Choroid plexus epithelial cell (primary cell): Measurements from ENCODE around the gene PLCD1.
"Not testable (repeated sequence)": the region's sequence is repeated elsewhere in the genome, so short reads cannot be mapped to it uniquely, and the experiment has no call there.

ENCODE experiments used
- DNase-seq: peaks from one replicate; pipeline ENCODE4 v3.0.0-alpha.2; 2010; ENCODE audit warnings: low read depth
- H3K4me3 ChIP-seq: 2 replicates; pipeline ENCODE4 v1.5.1; 2011; ENCODE audit warnings: low read depth, mild to moderate bottlenecking, control low read depth, low read length, moderate library complexity
- CTCF ChIP-seq: conservative IDR thresholded peaks from 2 replicates; pipeline ENCODE4 v1.5.1; 2011; ENCODE audit warnings: low read depth, mild to moderate bottlenecking, control low read depth, inconsistent platforms, low read length, moderate library complexity

PLCD1 gene

GRCh38 chr3:38043486-38043885 lies 14.0 kb upstream of the PLCD1 start:
- no peak for TF ChIP-seq CTCF
- no peak for DNase-seq
- no peak overlapping the region for H3K4me3 ChIP-seq

DNA sequence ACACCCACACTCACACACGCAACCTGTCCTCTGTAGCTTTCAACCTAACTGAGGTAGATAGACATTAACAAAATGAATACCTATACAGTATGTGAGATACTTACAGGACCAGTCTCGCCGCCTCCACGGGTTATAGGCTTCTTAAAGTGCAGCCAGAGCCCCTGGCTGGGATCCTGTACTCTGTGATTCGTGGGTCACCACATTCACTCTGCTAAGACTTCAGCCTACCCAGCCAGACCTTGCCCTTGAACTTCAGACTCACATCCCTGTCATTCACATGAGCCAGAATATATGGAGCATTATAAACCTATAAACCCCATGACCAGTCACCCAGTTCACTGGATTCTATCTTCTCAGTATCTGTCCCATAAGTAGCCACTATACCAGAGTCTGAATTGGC lies 11.0 kb upstream of the PLCD1 start:
- no peak for DNase-seq
- H3K4me3 ChIP-seq = no peak overlapping the region
- no peak for TF ChIP-seq CTCF

- DNase-seq = peak; percentile 48
- no peak overlapping the region for H3K4me3 ChIP-seq
- TF ChIP-seq CTCF = peak; percentile 48
These were observed 10.4 kb upstream of the PLCD1 start for GRCh38 chr3:38039899-38040261.

- DNase-seq = peak; percentile 62
- TF ChIP-seq CTCF = no peak
- H3K4me3 ChIP-seq = peak within 1 kb of the TSS; percentile 52
These were observed 9.9 kb upstream of the PLCD1 start, which contains the start of gene DLEC1 for GRCh38 chr3:38039101-38039898. Gene DLEC1, plus strand, starts transcription at chr3:38039208. Its CDS starts 18 bp downstream, at chr3:38039226.

DNA sequence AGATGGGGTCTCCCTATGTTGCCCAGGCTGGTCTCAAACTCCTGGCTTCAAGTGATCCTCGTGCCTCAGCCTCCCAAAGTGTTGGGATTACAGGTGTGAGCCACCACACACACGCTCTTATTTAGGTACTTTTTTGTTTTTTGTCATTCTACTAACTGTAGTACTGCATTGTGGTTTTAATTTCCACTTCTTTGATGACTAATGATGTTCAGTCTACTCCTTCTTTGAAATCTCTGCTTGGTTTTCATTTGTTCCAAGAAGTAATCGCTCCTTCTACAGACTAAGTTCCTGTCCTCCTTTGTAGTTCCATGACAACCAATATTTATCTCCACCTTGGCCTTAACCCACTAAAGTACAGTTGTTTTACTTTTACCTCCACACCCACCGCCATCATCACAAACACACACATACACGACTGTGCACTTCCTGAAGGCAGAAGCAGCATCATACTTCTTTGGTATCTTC lies 9.0 kb upstream of the PLCD1 start:
- no peak for TF ChIP-seq CTCF
- no peak for DNase-seq
- H3K4me3 ChIP-seq = no peak overlapping the region

- DNase-seq = no peak
- H3K4me3 ChIP-seq = no peak overlapping the region
- TF ChIP-seq CTCF = no peak
These were observed 7.5 kb upstream of the PLCD1 start for GRCh38 chr3:38036906-38037305.

DNA sequence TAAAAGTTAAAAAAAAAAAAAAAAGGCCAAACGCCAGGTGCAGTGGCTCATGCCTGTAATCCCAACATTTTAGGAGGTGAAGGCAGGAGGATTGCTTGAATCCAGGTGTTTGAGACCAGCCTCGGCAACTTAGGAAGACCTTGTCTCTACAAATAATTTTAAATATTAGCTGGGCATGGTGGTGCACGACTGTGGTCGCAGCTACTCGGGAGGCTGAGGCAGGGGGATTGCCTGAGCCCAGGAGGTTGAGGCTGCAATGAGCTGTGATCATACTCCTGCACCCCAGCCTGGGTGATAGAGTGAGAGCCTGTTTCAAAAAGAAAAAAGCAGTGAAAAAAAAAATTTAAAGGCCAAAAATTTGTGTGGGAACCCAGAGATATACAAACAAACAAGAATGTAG lies 6.8 kb upstream of the PLCD1 start:
- TF ChIP-seq CTCF = no peak
- H3K4me3 ChIP-seq = no peak overlapping the region
- DNase-seq = no peak

DNA sequence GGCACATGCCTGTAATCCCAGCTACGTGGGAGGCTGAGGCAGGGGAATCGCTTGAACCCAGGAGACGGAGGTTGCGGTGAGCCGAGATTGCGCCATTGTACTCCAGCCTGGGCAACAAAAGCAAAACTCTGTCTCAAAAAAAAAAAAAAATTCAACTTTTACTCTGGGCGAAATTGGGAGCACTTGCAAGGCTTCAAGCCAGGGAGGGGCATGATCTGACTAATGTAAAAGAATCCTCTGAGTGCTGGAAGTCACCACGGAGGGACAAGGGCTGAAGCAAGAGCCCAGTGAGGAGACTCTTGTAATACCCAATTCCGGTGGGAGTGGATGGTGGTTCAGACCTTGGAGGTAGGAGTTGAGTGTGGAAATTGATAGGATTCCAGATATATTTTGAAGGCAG lies 4.9 kb upstream of the PLCD1 start:
- DNase-seq = not testable (repeated sequence)

GRCh38 chr3:38033586-38033985 lies 4.1 kb upstream of the PLCD1 start:
- not testable (repeated sequence) for H3K4me3 ChIP-seq, DNase-seq

More for the DNA sequence above, 4.9 kb upstream of the PLCD1 start:
- not testable (repeated sequence) for H3K4me3 ChIP-seq
